ENCODE measurements around the gene TAC4. TPM values are rescaled to one million over a fixed set of nuclear protein-coding genes. Genes with fewer than 3 reads are reported as not detected.

TAC4 gene
- total RNA-seq, 1 donor from 2014 or later: not detected

DNA sequence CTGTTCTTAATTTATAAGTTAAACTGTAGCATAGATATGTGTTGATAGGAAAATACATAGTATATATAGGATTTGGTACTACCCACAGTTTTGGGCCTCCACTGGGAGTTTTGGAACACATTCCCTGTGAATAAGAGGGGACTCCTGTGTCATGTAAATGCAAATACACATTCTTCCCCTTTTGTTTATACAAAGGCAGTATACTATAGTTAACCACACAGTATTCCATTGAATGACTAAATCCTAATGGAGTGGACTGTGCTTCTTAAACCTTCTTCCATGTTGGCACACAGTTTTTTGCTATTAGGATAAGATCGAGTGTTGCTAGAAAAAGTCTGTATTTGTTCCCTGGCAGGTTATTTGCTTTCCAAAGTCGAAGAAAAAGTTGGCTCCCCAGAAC is 22.2 kb downstream of the TAC4 start:
- Mint-ChIP-seq H3K27ac (ENCODE audit: unreplicated experiment) (no peak overlapping the region), H3K4me3 (ENCODE audit: unreplicated experiment) (no peak overlapping the region), H3K9me3 (ENCODE audit: low read depth) (no peaks in the 10 kb centered on the region)

DNA sequence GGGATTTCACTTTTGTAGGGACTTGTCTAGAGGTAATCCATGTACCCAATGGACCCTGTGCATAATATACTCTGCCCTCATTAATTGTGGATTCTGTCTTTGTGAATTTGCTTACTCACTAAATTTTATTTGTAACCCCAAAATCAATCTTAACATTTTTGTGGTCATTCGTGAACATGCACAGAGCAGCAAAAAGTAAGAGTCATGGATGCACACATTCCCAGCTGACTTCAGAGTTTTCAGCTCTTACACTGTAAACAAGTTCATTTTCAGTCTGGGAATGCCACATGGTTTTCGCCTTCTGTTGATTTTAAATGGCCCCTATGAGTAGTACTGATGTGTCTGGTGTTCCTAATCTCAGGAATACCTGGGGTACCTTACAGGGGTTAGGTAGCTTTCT is 24.3 kb downstream of the TAC4 start:
- no peak overlapping the region for H3K27ac Mint-ChIP-seq (ENCODE audit: unreplicated experiment)
- peaks cover 16% of the 10 kb centered on the region for H3K4me1 Mint-ChIP-seq (ENCODE audit: low read depth)
- H3K27me3 Mint-ChIP-seq (ENCODE audit: low read depth): no peaks in the 10 kb centered on the region
- DNase-seq (ENCODE audit: low spot score): no peak
- peaks cover 39% of the 10 kb centered on the region for H3K36me3 Mint-ChIP-seq (ENCODE audit: low read depth)
- H3K4me3 Mint-ChIP-seq (ENCODE audit: unreplicated experiment): no peak overlapping the region
- TF ChIP-seq, protein P1, sequence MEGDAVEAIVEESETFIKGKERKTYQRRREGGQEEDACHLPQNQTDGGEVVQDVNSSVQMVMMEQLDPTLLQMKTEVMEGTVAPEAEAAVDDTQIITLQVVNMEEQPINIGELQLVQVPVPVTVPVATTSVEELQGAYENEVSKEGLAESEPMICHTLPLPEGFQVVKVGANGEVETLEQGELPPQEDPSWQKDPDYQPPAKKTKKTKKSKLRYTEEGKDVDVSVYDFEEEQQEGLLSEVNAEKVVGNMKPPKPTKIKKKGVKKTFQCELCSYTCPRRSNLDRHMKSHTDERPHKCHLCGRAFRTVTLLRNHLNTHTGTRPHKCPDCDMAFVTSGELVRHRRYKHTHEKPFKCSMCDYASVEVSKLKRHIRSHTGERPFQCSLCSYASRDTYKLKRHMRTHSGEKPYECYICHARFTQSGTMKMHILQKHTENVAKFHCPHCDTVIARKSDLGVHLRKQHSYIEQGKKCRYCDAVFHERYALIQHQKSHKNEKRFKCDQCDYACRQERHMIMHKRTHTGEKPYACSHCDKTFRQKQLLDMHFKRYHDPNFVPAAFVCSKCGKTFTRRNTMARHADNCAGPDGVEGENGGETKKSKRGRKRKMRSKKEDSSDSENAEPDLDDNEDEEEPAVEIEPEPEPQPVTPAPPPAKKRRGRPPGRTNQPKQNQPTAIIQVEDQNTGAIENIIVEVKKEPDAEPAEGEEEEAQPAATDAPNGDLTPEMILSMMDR (IDR thresholded peaks at IDR 0.05): no peak
- H3K9me3 Mint-ChIP-seq (ENCODE audit: low read depth): no peaks in the 10 kb centered on the region

More for the DNA sequence above, 22.2 kb downstream of the TAC4 start:
- TF ChIP-seq, protein P1 (IDR thresholded peaks at IDR 0.05): no peak
- Mint-ChIP-seq H3K36me3 (ENCODE audit: low read depth) (peaks cover 34% of the 10 kb centered on the region), H3K4me1 (ENCODE audit: low read depth) (peaks cover 31% of the 10 kb centered on the region), H3K27me3 (ENCODE audit: low read depth) (no peaks in the 10 kb centered on the region)
- DNase-seq (ENCODE audit: low spot score): no peak

DNA sequence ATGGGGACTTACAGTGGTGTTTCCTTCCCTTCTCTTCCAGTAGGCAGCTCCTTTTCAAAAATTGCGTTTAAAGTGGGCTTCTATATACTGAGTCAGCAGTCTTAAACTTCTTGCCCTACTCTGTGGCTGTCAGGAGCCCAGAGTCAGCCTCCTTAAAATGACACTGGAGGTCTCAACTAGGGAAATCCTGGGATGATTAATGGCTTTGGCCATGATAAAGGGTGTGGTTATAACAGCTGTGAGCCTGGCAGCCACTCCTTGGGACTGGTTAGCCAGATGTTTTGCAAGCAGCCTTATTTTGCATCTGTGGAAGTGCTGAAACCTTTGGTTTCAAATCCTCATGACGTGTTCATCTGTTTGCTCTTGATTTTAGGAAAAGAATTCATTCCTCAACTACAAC is 25.0 kb downstream of the TAC4 start:
- Mint-ChIP-seq H3K27ac (ENCODE audit: unreplicated experiment) (no peak overlapping the region), H3K4me1 (ENCODE audit: low read depth) (peaks cover 9% of the 10 kb centered on the region), H3K27me3 (ENCODE audit: low read depth) (no peaks in the 10 kb centered on the region), H3K4me3 (ENCODE audit: unreplicated experiment) (no peak overlapping the region), H3K36me3 (ENCODE audit: low read depth) (peaks cover 33% of the 10 kb centered on the region), H3K9me3 (ENCODE audit: low read depth) (no peaks in the 10 kb centered on the region)
- DNase-seq (ENCODE audit: low spot score): no peak
- TF ChIP-seq, protein P1 (IDR thresholded peaks at IDR 0.05): no peak

DNA sequence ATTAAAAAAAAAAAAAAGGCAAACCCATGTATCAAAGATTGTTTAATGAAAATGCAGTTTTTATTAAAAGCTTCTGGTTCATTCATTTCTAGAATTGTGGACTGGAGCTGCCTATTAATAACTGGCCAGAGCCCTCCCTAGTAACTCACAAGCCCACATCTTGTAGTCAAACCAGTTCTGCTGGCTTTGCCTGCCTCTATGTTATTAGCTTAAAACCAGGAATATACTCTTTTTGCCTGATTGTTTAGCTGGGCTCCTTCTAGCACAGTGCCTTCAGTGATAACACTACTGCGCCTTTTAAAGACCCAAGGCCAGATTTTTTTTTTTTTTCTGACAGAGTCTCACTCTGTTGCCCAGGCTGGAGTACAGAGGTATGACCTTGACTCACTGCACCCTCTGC is 26.0 kb downstream of the TAC4 start:
- H3K27ac Mint-ChIP-seq (ENCODE audit: unreplicated experiment): no peak overlapping the region
- H3K36me3 Mint-ChIP-seq (ENCODE audit: low read depth): peaks cover 26% of the 10 kb centered on the region
- TF ChIP-seq, protein P1 (IDR thresholded peaks at IDR 0.05): no peak
- peaks cover 7% of the 10 kb centered on the region for H3K4me1 Mint-ChIP-seq (ENCODE audit: low read depth)
- no peaks in the 10 kb centered on the region for H3K27me3 Mint-ChIP-seq (ENCODE audit: low read depth)
- DNase-seq (ENCODE audit: low spot score): no peak
- no peaks in the 10 kb centered on the region for H3K9me3 Mint-ChIP-seq (ENCODE audit: low read depth)
- no peak overlapping the region for H3K4me3 Mint-ChIP-seq (ENCODE audit: unreplicated experiment)

DNA sequence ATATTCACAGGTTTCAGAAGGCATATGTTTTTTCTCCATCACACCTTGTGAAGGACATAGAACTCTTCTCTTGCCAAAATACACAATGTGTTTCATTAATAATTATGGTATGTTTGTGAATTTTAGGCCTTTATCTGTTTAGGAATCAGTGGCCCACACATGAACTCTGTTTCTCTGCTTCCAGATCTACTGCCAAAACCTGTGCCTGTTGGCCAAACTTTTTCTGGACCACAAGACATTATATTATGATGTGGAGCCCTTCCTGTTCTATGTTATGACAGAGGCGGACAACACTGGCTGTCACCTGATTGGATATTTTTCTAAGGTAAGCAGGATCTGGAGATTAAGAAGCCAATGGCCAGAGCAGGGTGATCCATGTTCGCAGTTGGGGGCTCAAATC is 26.4 kb downstream of the TAC4 start:
- no peak for DNase-seq (ENCODE audit: low spot score)
- Mint-ChIP-seq H3K27ac (ENCODE audit: unreplicated experiment) (no peak overlapping the region), H3K4me1 (ENCODE audit: low read depth) (peaks cover 11% of the 10 kb centered on the region), H3K9me3 (ENCODE audit: low read depth) (no peaks in the 10 kb centered on the region), H3K36me3 (ENCODE audit: low read depth) (peaks cover 27% of the 10 kb centered on the region), H3K4me3 (ENCODE audit: unreplicated experiment) (no peak overlapping the region), H3K27me3 (ENCODE audit: low read depth) (no peaks in the 10 kb centered on the region)
- TF ChIP-seq, protein P1 (IDR thresholded peaks at IDR 0.05): no peak
